DND-41 (cell line): ENCODE measurements around the gene RHBDF2.

Source experiments
- CTCF ChIP-seq: IDR thresholded peaks from 2 replicates; pipeline ENCODE4 v1.5.1; 2012; ENCODE audit warnings: borderline replicate concordance, low read length, moderate library complexity, mild to moderate bottlenecking; ENCODE audit not compliant: poor library complexity, severe bottlenecking; ENCODE audit errors: extremely low read depth
- EZH2 ChIP-seq: IDR thresholded peaks from 3 replicates; pipeline ENCODE4 v1.6.1; 2012; ENCODE audit warnings: borderline replicate concordance, low read depth, mild to moderate bottlenecking, moderate library complexity, low read length, inconsistent platforms; ENCODE audit not compliant: severe bottlenecking

- TF ChIP-seq CTCF (no peak), EZH2 (no peak)
Measured at GRCh38 chr17:76532072-76532651, 30.9 kb upstream of the RHBDF2 start.
